Adrenal gland (tissue), 5 donors: ENCODE data around the gene CDK1.

Source experiments
- CTCF ChIP-seq, 6 experiments: fragments of 450-650 bp in 4 of 6; fragments of 200-600 bp in 2 of 6; sonication (generic) in 1 of 6; IDR thresholded peaks; 1 replicate in 5 of 6; 2 replicates in 1 of 6; pipeline versions ENCODE4 v1.5.1 to v1.8.0; 2016 to 2021; ENCODE audit warnings: antibody characterized with exemption in 6 of 6, mild to moderate bottlenecking in 2 of 6, moderate library complexity in 1 of 6
- POLR2A ChIP-seq, 2 donors: fragments of 450-650 bp; IDR thresholded peaks; one replicate each; pipeline ENCODE4 v1.6.1; 2017; ENCODE audit warnings: antibody characterized with exemption in 2 of 2, mild to moderate bottlenecking in 2 of 2, moderate library complexity in 1 of 2
- donor health status: DM: no; HTN: no; CAD: no.

- TF ChIP-seq POLR2A (IDR thresholded peaks at IDR 0.05) (no peak), CTCF (IDR thresholded peaks at IDR 0.05) (no peak)
These were observed 32.3 kb downstream of the CDK1 start for GRCh38 chr10:60810437-60811182.
